Keratinocyte (primary cell): ENCODE data around the gene UBE4B.
A peak's percentile ranks its signal among the peaks of the same experiment; 100 is the strongest.

Experiments used
- EZH2 ChIP-seq: IDR thresholded peaks from one replicate; pipeline ENCODE4 v1.6.1; 2012; ENCODE audit warnings: inconsistent platforms, mild to moderate bottlenecking, low read length, moderate library complexity
- TF ChIP-seq, protein P1 (sequence below), 3 experiments: IDR thresholded peaks in 1 of 3; conservative IDR thresholded peaks in 1 of 3; optimal IDR thresholded peaks in 1 of 3; 2 replicates in 2 of 3; 3 replicates in 1 of 3; pipeline versions ENCODE3 to v1.5.1; 2011; ENCODE audit warnings: low read length in 3 of 3, mild to moderate bottlenecking in 3 of 3, moderate library complexity in 2 of 3, control low read depth in 1 of 3, inconsistent platforms in 1 of 3; ENCODE audit not compliant: insufficient read depth in 2 of 3; ENCODE audit errors: extremely low read depth in 1 of 3

GRCh38 chr1:10032590-10033358 lies at the start of gene UBE4B:
- TF ChIP-seq, protein P1, sequence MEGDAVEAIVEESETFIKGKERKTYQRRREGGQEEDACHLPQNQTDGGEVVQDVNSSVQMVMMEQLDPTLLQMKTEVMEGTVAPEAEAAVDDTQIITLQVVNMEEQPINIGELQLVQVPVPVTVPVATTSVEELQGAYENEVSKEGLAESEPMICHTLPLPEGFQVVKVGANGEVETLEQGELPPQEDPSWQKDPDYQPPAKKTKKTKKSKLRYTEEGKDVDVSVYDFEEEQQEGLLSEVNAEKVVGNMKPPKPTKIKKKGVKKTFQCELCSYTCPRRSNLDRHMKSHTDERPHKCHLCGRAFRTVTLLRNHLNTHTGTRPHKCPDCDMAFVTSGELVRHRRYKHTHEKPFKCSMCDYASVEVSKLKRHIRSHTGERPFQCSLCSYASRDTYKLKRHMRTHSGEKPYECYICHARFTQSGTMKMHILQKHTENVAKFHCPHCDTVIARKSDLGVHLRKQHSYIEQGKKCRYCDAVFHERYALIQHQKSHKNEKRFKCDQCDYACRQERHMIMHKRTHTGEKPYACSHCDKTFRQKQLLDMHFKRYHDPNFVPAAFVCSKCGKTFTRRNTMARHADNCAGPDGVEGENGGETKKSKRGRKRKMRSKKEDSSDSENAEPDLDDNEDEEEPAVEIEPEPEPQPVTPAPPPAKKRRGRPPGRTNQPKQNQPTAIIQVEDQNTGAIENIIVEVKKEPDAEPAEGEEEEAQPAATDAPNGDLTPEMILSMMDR (optimal IDR thresholded peaks at IDR 0.05 in 1 of 3, IDR thresholded peaks at IDR 0.05 in 1 of 3, conservative IDR thresholded peaks at IDR 0.05 in 1 of 3; ENCODE audit: extremely low read depth in 1 of 3, insufficient read depth in 2 of 3, low read length in 3 of 3) = peak; percentile 68 to 95 (median 89)
- no peak for TF ChIP-seq EZH2
